Nephron (organoid): ENCODE data around the gene CDC42SE2.
"Not testable (repeated sequence)": the region's sequence is repeated elsewhere in the genome, so short reads cannot be mapped to it uniquely, and the experiment has no call there.

Experiments used
- H3K27ac Mint-ChIP-seq, 3 experiments: 2 replicates each; pipeline ENCODE4 v1.8.0; 2020; ENCODE audit warnings: mixed read lengths in 3 of 3, mild to moderate bottlenecking in 2 of 3, moderate library complexity in 1 of 3
- H3K27me3 Mint-ChIP-seq: 2 replicates; pipeline ENCODE4 v1.8.0; 2021; ENCODE audit warnings: low read depth, mild to moderate bottlenecking, moderate library complexity, mixed read lengths
- H3K36me3 Mint-ChIP-seq: 2 replicates; pipeline ENCODE4 v1.8.0; 2020; ENCODE audit warnings: low read depth, mixed read lengths
- H3K4me1 Mint-ChIP-seq: 2 replicates; pipeline ENCODE4 v1.8.0; 2020; ENCODE audit warnings: mixed read lengths
- H3K4me3 Mint-ChIP-seq, 3 experiments: 2 replicates each; pipeline ENCODE4 v1.8.0; 2020; ENCODE audit warnings: mild to moderate bottlenecking in 3 of 3, mixed read lengths in 3 of 3, moderate library complexity in 2 of 3
- H3K9me3 Mint-ChIP-seq: 2 replicates; pipeline ENCODE4 v1.8.0; 2020; ENCODE audit warnings: mixed read lengths
- TF ChIP-seq, protein P1 (sequence below), 3 experiments: fragments of 200-600 bp; sonication (generic); IDR thresholded peaks; one replicate each; pipeline ENCODE4 v1.5.0; 2021; ENCODE audit warnings: antibody characterized with exemption in 3 of 3; ENCODE audit not compliant: unreplicated experiment in 3 of 3

CDC42SE2 gene

DNA sequence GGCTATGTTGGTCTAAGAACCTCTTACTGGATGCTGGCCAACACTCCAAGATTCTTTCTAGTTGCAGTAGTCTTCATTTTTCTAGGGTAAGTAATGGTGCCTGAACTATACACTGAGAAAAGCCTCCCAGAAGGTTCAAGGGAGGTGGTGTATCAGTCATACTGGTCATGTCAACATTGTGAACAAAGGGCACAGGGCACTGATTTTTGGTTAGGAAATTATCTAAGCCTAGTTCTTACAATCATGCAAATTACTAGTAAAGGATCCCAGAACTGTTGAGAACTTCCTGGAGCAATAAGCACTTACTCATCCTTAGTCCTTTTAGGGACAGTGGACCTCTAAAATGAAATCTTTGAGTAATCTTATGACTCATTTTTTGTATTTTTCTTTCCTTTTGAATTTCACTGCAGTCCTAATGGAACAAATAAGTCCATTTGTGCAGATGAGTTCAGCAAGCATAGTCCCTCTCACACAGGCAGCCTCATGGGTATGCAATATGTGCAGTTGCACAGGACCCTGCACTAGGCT lies 21.1 kb upstream of the CDC42SE2 start:
- Mint-ChIP-seq H3K27ac (no peak overlapping the region), H3K4me1 (no peaks in the 10 kb centered on the region), H3K36me3 (no peaks in the 10 kb centered on the region), H3K27me3 (no peaks in the 10 kb centered on the region), H3K4me3 (no peak overlapping the region), H3K9me3 (no peaks in the 10 kb centered on the region)
- TF ChIP-seq, protein P1, sequence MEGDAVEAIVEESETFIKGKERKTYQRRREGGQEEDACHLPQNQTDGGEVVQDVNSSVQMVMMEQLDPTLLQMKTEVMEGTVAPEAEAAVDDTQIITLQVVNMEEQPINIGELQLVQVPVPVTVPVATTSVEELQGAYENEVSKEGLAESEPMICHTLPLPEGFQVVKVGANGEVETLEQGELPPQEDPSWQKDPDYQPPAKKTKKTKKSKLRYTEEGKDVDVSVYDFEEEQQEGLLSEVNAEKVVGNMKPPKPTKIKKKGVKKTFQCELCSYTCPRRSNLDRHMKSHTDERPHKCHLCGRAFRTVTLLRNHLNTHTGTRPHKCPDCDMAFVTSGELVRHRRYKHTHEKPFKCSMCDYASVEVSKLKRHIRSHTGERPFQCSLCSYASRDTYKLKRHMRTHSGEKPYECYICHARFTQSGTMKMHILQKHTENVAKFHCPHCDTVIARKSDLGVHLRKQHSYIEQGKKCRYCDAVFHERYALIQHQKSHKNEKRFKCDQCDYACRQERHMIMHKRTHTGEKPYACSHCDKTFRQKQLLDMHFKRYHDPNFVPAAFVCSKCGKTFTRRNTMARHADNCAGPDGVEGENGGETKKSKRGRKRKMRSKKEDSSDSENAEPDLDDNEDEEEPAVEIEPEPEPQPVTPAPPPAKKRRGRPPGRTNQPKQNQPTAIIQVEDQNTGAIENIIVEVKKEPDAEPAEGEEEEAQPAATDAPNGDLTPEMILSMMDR (IDR thresholded peaks at IDR 0.05; ENCODE audit: unreplicated experiment in 3 of 3): no peak

DNA sequence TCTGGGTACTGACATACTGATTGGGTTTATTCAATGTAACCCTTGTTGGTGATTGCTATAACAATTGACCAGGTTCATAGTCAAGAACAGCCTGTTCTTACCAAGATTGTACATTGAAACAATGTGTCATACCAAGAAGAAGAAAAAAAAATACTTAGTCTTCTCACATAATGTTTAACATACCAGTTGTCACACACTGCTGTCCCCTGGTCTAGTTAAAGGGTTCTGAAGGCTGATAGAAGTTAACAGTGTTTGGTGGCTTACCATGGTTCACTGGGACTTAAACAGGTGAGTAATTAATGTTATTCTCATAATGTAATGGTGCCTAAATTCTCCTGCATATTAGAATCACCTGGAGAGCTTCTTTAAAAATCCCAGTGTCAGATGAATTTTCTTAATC lies 18.5 kb upstream of the CDC42SE2 start:
- Mint-ChIP-seq H3K4me1 (no peaks in the 10 kb centered on the region), H3K27ac (no peak overlapping the region), H3K27me3 (peaks cover 4% of the 10 kb centered on the region), H3K36me3 (no peaks in the 10 kb centered on the region), H3K4me3 (no peak overlapping the region), H3K9me3 (peaks cover 3% of the 10 kb centered on the region)
- TF ChIP-seq, protein P1 (IDR thresholded peaks at IDR 0.05; ENCODE audit: unreplicated experiment in 3 of 3): no peak

DNA sequence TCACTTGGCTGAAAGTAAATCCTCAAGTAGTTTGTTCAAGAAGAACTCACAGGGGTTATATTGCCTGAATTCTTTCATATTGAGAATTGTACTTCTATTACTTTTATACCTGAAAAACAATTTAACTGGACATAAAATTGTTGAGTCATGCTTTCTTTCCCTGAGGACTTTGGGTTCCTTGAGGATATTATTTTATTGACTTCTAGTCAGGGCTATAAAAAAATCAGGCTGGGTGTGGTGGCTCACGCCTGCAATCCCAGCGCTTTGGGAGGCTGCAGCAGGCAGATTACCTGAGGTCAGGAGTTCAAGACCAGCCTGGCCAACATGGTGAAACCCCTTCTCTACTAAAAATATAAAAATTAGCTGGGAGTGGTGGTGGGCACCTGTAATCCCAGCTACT lies 17.9 kb upstream of the CDC42SE2 start:
- Mint-ChIP-seq H3K27ac (no peak overlapping the region), H3K4me1 (no peaks in the 10 kb centered on the region), H3K4me3 (no peak overlapping the region), H3K36me3 (no peaks in the 10 kb centered on the region), H3K9me3 (peaks cover 3% of the 10 kb centered on the region), H3K27me3 (peaks cover 4% of the 10 kb centered on the region)
- TF ChIP-seq, protein P1 (IDR thresholded peaks at IDR 0.05; ENCODE audit: unreplicated experiment in 3 of 3): no peak

DNA sequence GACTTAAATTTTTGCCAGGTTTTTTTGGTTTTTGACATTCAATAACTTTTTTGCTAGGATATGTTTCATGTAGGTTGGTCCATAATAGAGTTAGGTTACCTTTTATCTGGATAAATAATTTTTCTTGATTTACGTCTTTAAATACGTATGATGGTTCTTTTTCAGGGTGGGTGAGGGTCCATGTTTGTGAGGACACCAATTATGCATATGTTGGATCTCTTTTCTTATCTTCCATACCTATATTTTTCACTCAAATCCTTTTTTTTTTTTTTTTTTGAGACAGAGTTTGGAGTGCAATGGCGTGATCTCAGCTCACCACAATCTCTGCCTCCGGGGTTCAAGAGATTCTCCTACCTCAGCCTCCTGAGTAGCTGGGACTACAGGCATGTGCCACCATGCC lies 17.3 kb upstream of the CDC42SE2 start:
- Mint-ChIP-seq H3K4me1 (no peaks in the 10 kb centered on the region), H3K27ac (no peak overlapping the region), H3K9me3 (peaks cover 3% of the 10 kb centered on the region), H3K4me3 (no peak overlapping the region), H3K36me3 (no peaks in the 10 kb centered on the region), H3K27me3 (peaks cover 4% of the 10 kb centered on the region)
- TF ChIP-seq, protein P1 (IDR thresholded peaks at IDR 0.05; ENCODE audit: unreplicated experiment in 3 of 3): no peak

DNA sequence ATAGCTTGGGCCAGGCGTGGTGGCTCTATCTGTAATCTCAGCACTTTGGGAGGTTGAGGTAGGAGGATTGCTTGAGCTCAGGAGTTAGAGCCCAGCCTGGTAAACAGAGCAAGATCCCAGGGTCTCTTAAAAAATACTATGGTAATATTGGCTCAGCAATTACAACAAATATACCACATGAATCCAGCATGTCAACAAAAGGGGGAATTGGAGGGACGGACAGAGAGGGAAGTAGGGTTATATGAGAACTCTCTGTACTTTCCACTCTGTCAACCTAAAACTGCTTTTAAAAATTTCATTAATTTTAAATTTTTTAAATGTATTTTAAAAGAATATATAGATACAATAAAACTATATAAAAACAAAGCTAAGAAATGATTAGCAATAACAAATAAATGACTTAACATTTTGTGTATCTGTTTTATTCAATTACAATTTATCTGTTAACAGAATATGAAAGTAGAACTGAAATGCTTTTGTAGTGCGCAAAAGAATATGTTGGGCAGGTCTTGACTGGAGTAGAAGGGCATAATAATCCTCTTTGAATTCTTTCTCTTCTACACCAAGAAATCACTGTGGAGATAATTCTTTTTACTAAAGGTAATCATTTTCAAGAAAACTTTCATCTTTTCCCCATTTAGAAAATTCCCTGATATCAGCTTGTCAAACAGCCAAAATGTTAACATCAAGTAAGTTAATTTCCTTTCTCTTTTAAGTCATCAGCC lies 12.9 kb upstream of the CDC42SE2 start:
- peaks cover 4% of the 10 kb centered on the region for H3K27me3 Mint-ChIP-seq
- H3K9me3 Mint-ChIP-seq: peaks cover 3% of the 10 kb centered on the region
- H3K4me1 Mint-ChIP-seq: no peaks in the 10 kb centered on the region
- H3K27ac Mint-ChIP-seq: no peak overlapping the region
- H3K36me3 Mint-ChIP-seq: no peaks in the 10 kb centered on the region
- no peak overlapping the region for H3K4me3 Mint-ChIP-seq
- TF ChIP-seq, protein P1 (IDR thresholded peaks at IDR 0.05; ENCODE audit: unreplicated experiment in 3 of 3): no peak

DNA sequence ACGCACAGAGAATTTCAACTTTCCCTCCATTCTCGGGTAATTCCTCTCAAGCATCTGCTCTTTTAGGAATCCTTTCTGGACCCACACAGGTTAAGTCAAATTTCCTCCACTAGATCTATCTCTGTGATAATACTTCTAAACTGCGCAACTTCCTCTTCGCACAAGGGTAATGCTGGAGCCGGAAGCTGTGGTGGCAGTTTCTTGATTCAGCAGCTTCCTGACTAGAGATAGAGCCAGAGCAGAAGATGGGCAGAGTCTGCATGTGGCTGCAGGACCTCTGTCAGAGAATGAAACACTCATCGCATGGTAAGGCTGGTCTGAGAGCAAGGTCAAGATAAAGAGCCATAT lies 11.1 kb upstream of the CDC42SE2 start:
- no peak overlapping the region for H3K27ac Mint-ChIP-seq
- H3K9me3 Mint-ChIP-seq: peaks cover 3% of the 10 kb centered on the region
- no peaks in the 10 kb centered on the region for H3K36me3 Mint-ChIP-seq
- TF ChIP-seq, protein P1 (IDR thresholded peaks at IDR 0.05; ENCODE audit: unreplicated experiment in 3 of 3): no peak
- H3K4me1 Mint-ChIP-seq: no peaks in the 10 kb centered on the region
- H3K4me3 Mint-ChIP-seq: no peak overlapping the region
- H3K27me3 Mint-ChIP-seq: peaks cover 4% of the 10 kb centered on the region

DNA sequence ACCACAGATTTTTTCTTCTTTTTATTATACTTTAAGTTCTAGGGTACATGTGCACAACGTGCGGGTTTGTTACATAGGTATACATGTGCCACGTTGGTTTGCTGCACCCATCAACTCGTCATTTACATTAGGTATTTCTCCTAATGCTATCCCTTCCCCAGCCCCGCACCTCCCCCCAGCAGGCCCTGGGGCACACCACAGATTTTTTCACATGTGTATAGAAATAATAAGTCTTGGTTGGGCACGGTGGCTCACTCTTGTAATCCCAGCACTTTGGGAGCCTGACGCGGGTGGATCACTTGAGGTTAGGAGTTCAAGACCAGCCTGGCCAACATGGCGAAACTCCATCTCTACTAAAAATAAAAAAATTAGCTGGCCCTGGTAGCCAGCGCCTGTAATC lies 9.8 kb upstream of the CDC42SE2 start:
- not testable (repeated sequence) for H3K27me3 Mint-ChIP-seq, H3K36me3 Mint-ChIP-seq, H3K9me3 Mint-ChIP-seq, H3K4me1 Mint-ChIP-seq, H3K4me3 Mint-ChIP-seq, H3K27ac Mint-ChIP-seq
